Suprapubic skin (tissue), 3 donors: ENCODE data around the gene PACSIN2.

Experiments
- EP300 ChIP-seq: sonication (generic); formaldehyde crosslinking; IDR thresholded peaks from one replicate; pipeline ENCODE4 v1.6.1; 2017; ENCODE audit warnings: antibody characterized with exemption
- POLR2A ChIP-seq, 2 donors: fragments of 450-650 bp; IDR thresholded peaks; one replicate each; pipeline ENCODE4 v1.6.1; 2017; ENCODE audit warnings: antibody characterized with exemption in 2 of 2, mild to moderate bottlenecking in 2 of 2, moderate library complexity in 2 of 2
- TF ChIP-seq, protein P1 (sequence below), 2 donors: fragments of 200-600 bp in 1 of 2; fragments of 450-650 bp in 1 of 2; sonication (generic) in 1 of 2; IDR thresholded peaks; one replicate each; pipeline ENCODE4 v1.5.1; 2016 to 2019; ENCODE audit warnings: antibody characterized with exemption in 2 of 2, mild to moderate bottlenecking in 1 of 2, moderate library complexity in 1 of 2

GRCh38 chr22:43007519-43008102, 7.3 kb downstream of the PACSIN2 start:
- TF ChIP-seq, protein P1, sequence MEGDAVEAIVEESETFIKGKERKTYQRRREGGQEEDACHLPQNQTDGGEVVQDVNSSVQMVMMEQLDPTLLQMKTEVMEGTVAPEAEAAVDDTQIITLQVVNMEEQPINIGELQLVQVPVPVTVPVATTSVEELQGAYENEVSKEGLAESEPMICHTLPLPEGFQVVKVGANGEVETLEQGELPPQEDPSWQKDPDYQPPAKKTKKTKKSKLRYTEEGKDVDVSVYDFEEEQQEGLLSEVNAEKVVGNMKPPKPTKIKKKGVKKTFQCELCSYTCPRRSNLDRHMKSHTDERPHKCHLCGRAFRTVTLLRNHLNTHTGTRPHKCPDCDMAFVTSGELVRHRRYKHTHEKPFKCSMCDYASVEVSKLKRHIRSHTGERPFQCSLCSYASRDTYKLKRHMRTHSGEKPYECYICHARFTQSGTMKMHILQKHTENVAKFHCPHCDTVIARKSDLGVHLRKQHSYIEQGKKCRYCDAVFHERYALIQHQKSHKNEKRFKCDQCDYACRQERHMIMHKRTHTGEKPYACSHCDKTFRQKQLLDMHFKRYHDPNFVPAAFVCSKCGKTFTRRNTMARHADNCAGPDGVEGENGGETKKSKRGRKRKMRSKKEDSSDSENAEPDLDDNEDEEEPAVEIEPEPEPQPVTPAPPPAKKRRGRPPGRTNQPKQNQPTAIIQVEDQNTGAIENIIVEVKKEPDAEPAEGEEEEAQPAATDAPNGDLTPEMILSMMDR (IDR thresholded peaks at IDR 0.05) = no peak
- TF ChIP-seq EP300 = no peak
- no peak for TF ChIP-seq POLR2A (IDR thresholded peaks at IDR 0.05)
